ENCODE data around the gene PCBP3. TPM values are rescaled to one million over a fixed set of nuclear protein-coding genes. Genes with fewer than 3 reads are reported as not detected.
"Not testable (repeated sequence)": the region's sequence is repeated elsewhere in the genome, so short reads cannot be mapped to it uniquely, and the experiment has no call there.

PCBP3 gene
- total and polyA plus RNA-seq, 2 donors (not counting 3 experiments of a cell fraction or from before 2014, with no cell fraction given): 0.06 to 1.1 TPM

- H3K9me3 ChIP-seq (replicated peaks; ENCODE audit: control insufficient read depth, insufficient read depth, low read length); dilution Hi-C loops (cut with MboI; ENCODE audit: extremely low pct_ligation_motif_present, low sequenced_read_pairs); H3K9ac ChIP-seq (replicated peaks; ENCODE audit: extremely low read depth, insufficient read depth, low read length); H3K4me1 ChIP-seq (ENCODE audit: control insufficient read depth, extremely low read depth, insufficient read depth, low read length); POLR2A ChIA-PET; H2AFZ ChIP-seq (ENCODE audit: low read depth, low read length); H3K79me2 ChIP-seq (ENCODE audit: control insufficient read depth, insufficient read depth, low read length); FAIRE-seq; H3K36me3 ChIP-seq (ENCODE audit: control insufficient read depth in 2 of 2, extremely low read depth in 1 of 2, insufficient read depth in 2 of 2, low read length in 2 of 2); H3K4me3 ChIP-seq (replicated peaks in 1 of 3; ENCODE audit: insufficient read depth in 1 of 3, low read depth in 1 of 3, low read length in 3 of 3); BruUV-seq (replicated peaks); DNase-seq (ENCODE audit: low read depth, low spot score); H3K9me1 ChIP-seq (replicated peaks; ENCODE audit: control insufficient read depth, extremely low read depth, insufficient read depth, low read length); H3K27ac ChIP-seq (ENCODE audit: insufficient read depth, low read depth, low read length); H3K4me2 ChIP-seq (ENCODE audit: insufficient read depth, low read length); H3K27me3 ChIP-seq (ENCODE audit: control insufficient read depth in 2 of 2, insufficient read depth in 2 of 2, low read length in 2 of 2); H4K20me1 ChIP-seq (replicated peaks; ENCODE audit: control insufficient read depth, extremely low read depth, insufficient read depth, low read length); intact Hi-C loops (cut with micrococcal nuclease): not testable (repeated sequence)
- CTCF ChIA-PET: interaction anchor here (1.1 kb wide), 1 partner anchor 18 kb away, joined by 3 read pairs; no protein-coding TSS in a partner anchor
These were observed 76.7 kb downstream of the PCBP3 start for GRCh38 chr21:45720204-45720603.

- dilution Hi-C loops (cut with MboI; ENCODE audit: extremely low pct_ligation_motif_present, low sequenced_read_pairs) (no loop called here), intact Hi-C loops (cut with micrococcal nuclease) (no loop called here)
- POLR2A ChIA-PET: no interaction called here
- FAIRE-seq (no peak), DNase-seq (ENCODE audit: low read depth, low spot score) (no peak)
- H3K4me3 ChIP-seq (replicated peaks in 1 of 3; ENCODE audit: insufficient read depth in 1 of 3, low read depth in 1 of 3, low read length in 3 of 3): no peak overlapping the region
- BruUV-seq (replicated peaks): no TSS peak
- no peak overlapping the region for H3K27ac ChIP-seq (ENCODE audit: insufficient read depth, low read depth, low read length)
- H3K4me2 ChIP-seq (ENCODE audit: insufficient read depth, low read length): no peak overlapping the region
- TF ChIP-seq POLR2A (IDR thresholded peaks at IDR 0.05; ENCODE audit: low read depth, low read length) (no peak), POLR2AphosphoS5 (IDR thresholded peaks at IDR 0.05; ENCODE audit: insufficient read depth, low read depth, low read length) (no peak), CTCF (IDR thresholded peaks at IDR 0.05; ENCODE audit: extremely low read depth in 1 of 2, insufficient read depth in 1 of 2, low read depth in 1 of 2, low read length in 2 of 2) (no peak), JUN (IDR thresholded peaks at IDR 0.05; ENCODE audit: borderline replicate concordance, insufficient read depth, insufficient read length, low read depth) (no peak), EZH2 (IDR thresholded peaks at IDR 0.05; ENCODE audit: borderline replicate concordance, low read depth, low read length, severe bottlenecking) (no peak), GATA2 (IDR thresholded peaks at IDR 0.05; ENCODE audit: insufficient read depth, insufficient read length, low read depth, low read length) (no peak), MAX (IDR thresholded peaks at IDR 0.05; ENCODE audit: insufficient read depth, insufficient read length) (no peak), MYC (IDR thresholded peaks at IDR 0.05; ENCODE audit: low read depth, low read length) (no peak), FOS (IDR thresholded peaks at IDR 0.05; ENCODE audit: borderline replicate concordance, insufficient read depth, low read length) (no peak)
- CTCF ChIA-PET: interaction anchor here (0.6 to 1.3 kb wide), 2 partner anchors 10 to 64 kb away, joined by 4 read pairs; no protein-coding TSS in a partner anchor
- H3K9ac ChIP-seq (replicated peaks; ENCODE audit: extremely low read depth, insufficient read depth, low read length): no peak overlapping the region
- no peaks in the 10 kb centered on the region for H4K20me1 ChIP-seq (replicated peaks; ENCODE audit: control insufficient read depth, extremely low read depth, insufficient read depth, low read length)
- no peaks in the 10 kb centered on the region for H3K9me3 ChIP-seq (replicated peaks; ENCODE audit: control insufficient read depth, insufficient read depth, low read length)
- H3K9me1 ChIP-seq (replicated peaks; ENCODE audit: control insufficient read depth, extremely low read depth, insufficient read depth, low read length): no peaks in the 10 kb centered on the region
- peaks cover 3 to 5% of the 10 kb centered on the region in 2 experiments for H3K27me3 ChIP-seq (ENCODE audit: control insufficient read depth in 2 of 2, insufficient read depth in 2 of 2, low read length in 2 of 2)
- no peaks in the 10 kb centered on the region for H3K4me1 ChIP-seq (ENCODE audit: control insufficient read depth, extremely low read depth, insufficient read depth, low read length)
- H3K36me3 ChIP-seq (ENCODE audit: control insufficient read depth in 2 of 2, extremely low read depth in 1 of 2, insufficient read depth in 2 of 2, low read length in 2 of 2): no peaks in the 10 kb centered on the region
- H2AFZ ChIP-seq (ENCODE audit: low read depth, low read length): no peak overlapping the region
- H3K79me2 ChIP-seq (ENCODE audit: control insufficient read depth, insufficient read depth, low read length): no peaks in the 10 kb centered on the region
These were observed 78.1 kb downstream of the PCBP3 start for GRCh38 chr21:45721671-45722070.

Data from endothelial cell of umbilical vein (primary cell).